ENCODE results near the gene LOXHD1.

Gene LOXHD1

DNA sequence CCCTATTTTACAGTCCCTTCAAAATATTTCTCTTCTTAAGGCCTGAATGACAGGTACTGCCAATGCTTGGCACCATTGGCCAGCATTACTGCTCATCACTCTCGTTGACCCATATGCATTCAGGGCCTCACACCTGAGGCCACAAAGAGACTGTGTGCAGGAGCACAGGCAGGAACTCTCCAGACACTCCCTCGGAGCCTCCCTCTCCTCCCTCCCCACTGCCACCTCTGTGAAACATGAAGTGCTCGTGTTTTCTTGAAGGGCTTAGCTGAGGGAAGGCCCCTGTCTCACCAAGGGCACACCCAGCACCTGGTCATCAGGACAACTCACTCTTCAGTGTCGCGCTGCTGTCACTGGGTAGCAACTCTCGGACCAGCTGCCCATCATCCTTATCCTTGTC is 85.3 kb downstream of the LOXHD1 start:
- DNase-seq (ENCODE audit: low read depth in 1 of 2, low spot score in 1 of 2) = no peak
- H3K27me3 ChIP-seq (ENCODE audit: insufficient read depth, poor library complexity, severe bottlenecking) = peaks cover 15% of the 10 kb centered on the region
- H3K27ac ChIP-seq (replicated peaks) = no peak overlapping the region
- TF ChIP-seq GABPA (IDR thresholded peaks at IDR 0.05; ENCODE audit: low read depth) (no peak), SPI1 (IDR thresholded peaks at IDR 0.05; ENCODE audit: borderline replicate concordance, low read depth) (no peak), POLR2AphosphoS5 (IDR thresholded peaks at IDR 0.05; ENCODE audit: low read depth) (no peak)
- TF ChIP-seq, protein P1, sequence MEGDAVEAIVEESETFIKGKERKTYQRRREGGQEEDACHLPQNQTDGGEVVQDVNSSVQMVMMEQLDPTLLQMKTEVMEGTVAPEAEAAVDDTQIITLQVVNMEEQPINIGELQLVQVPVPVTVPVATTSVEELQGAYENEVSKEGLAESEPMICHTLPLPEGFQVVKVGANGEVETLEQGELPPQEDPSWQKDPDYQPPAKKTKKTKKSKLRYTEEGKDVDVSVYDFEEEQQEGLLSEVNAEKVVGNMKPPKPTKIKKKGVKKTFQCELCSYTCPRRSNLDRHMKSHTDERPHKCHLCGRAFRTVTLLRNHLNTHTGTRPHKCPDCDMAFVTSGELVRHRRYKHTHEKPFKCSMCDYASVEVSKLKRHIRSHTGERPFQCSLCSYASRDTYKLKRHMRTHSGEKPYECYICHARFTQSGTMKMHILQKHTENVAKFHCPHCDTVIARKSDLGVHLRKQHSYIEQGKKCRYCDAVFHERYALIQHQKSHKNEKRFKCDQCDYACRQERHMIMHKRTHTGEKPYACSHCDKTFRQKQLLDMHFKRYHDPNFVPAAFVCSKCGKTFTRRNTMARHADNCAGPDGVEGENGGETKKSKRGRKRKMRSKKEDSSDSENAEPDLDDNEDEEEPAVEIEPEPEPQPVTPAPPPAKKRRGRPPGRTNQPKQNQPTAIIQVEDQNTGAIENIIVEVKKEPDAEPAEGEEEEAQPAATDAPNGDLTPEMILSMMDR (IDR thresholded peaks at IDR 0.05; ENCODE audit: insufficient read depth, low read length) = no peak
- H3K4me3 ChIP-seq (replicated peaks; ENCODE audit: insufficient read depth, low read length) = no peak overlapping the region

DNA sequence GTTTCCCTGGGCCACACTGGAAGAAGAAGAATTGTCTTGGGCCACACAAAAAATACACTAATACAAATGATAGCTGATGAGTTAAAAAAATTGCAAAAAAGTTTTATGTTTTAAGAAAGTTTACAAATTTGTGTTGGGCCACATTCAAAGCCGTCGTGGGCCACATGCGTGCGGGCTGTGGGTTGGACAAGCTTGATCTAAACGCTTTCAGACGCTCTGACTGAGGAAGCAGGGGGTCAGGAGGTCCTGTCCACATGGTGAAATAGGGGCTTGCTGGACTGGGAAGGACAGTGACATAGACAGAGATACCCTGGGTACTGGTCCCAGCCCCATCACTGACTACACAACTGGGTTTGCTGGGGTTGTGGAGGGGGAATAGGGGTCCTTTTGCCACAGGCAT is 86.4 kb downstream of the LOXHD1 start:
- Histone ChIP-seq H3K4me3 (replicated peaks; ENCODE audit: insufficient read depth, low read length) (no peak overlapping the region), H3K27me3 (ENCODE audit: insufficient read depth, poor library complexity, severe bottlenecking) (peaks cover 15% of the 10 kb centered on the region), H3K27ac (replicated peaks) (no peak overlapping the region)
- no peak for DNase-seq (ENCODE audit: low read depth in 1 of 2, low spot score in 1 of 2)
- TF ChIP-seq, protein P1 (IDR thresholded peaks at IDR 0.05; ENCODE audit: insufficient read depth, low read length) = no peak
- TF ChIP-seq SPI1 (IDR thresholded peaks at IDR 0.05; ENCODE audit: borderline replicate concordance, low read depth) (no peak), POLR2AphosphoS5 (IDR thresholded peaks at IDR 0.05; ENCODE audit: low read depth) (no peak), GABPA (IDR thresholded peaks at IDR 0.05; ENCODE audit: low read depth) (no peak)
- TF ChIP-seq, protein P2, sequence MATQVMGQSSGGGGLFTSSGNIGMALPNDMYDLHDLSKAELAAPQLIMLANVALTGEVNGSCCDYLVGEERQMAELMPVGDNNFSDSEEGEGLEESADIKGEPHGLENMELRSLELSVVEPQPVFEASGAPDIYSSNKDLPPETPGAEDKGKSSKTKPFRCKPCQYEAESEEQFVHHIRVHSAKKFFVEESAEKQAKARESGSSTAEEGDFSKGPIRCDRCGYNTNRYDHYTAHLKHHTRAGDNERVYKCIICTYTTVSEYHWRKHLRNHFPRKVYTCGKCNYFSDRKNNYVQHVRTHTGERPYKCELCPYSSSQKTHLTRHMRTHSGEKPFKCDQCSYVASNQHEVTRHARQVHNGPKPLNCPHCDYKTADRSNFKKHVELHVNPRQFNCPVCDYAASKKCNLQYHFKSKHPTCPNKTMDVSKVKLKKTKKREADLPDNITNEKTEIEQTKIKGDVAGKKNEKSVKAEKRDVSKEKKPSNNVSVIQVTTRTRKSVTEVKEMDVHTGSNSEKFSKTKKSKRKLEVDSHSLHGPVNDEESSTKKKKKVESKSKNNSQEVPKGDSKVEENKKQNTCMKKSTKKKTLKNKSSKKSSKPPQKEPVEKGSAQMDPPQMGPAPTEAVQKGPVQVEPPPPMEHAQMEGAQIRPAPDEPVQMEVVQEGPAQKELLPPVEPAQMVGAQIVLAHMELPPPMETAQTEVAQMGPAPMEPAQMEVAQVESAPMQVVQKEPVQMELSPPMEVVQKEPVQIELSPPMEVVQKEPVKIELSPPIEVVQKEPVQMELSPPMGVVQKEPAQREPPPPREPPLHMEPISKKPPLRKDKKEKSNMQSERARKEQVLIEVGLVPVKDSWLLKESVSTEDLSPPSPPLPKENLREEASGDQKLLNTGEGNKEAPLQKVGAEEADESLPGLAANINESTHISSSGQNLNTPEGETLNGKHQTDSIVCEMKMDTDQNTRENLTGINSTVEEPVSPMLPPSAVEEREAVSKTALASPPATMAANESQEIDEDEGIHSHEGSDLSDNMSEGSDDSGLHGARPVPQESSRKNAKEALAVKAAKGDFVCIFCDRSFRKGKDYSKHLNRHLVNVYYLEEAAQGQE (IDR thresholded peaks at IDR 0.05; ENCODE audit: insufficient replicate concordance, low read depth) = no peak

DNA sequence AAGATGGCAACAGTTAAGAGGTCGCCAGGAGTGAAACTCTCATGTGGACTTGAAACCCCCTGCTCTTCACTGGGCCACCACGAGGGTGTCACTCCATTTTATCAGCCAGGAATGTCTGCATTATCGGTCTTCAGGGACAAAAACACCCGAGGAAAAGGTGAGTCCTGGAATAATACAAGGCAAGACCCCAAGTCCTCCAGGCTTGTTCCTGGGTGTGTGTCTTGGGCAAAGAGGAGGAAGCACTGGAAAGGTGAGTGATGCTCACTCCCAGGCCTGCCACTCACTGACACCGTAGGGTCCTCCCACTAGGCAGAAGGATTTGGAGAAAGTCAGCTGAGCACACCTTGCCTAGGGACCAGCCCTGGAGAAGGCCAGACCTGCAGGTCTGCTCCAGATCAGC is 86.9 kb downstream of the LOXHD1 start:
- Histone ChIP-seq H3K4me3 (replicated peaks; ENCODE audit: insufficient read depth, low read length) (no peak overlapping the region), H3K27ac (replicated peaks) (no peak overlapping the region), H3K27me3 (ENCODE audit: insufficient read depth, poor library complexity, severe bottlenecking) (peaks cover 15% of the 10 kb centered on the region)
- TF ChIP-seq POLR2AphosphoS5 (IDR thresholded peaks at IDR 0.05; ENCODE audit: low read depth) (no peak), GABPA (IDR thresholded peaks at IDR 0.05; ENCODE audit: low read depth) (no peak)
- TF ChIP-seq, protein P1 (IDR thresholded peaks at IDR 0.05; ENCODE audit: insufficient read depth, low read length) = no peak
- no peak for DNase-seq (ENCODE audit: low read depth in 1 of 2, low spot score in 1 of 2)

GRCh38 chr18:46569211-46569610 is 87.8 kb downstream of the LOXHD1 start:
- Histone ChIP-seq H3K4me3 (replicated peaks; ENCODE audit: insufficient read depth, low read length) (no peak overlapping the region), H3K27ac (replicated peaks) (no peak overlapping the region), H3K27me3 (ENCODE audit: insufficient read depth, poor library complexity, severe bottlenecking) (peaks cover 15% of the 10 kb centered on the region)
- no peak for TF ChIP-seq SPI1 (IDR thresholded peaks at IDR 0.05; ENCODE audit: borderline replicate concordance, low read depth)
- TF ChIP-seq, protein P2 (IDR thresholded peaks at IDR 0.05; ENCODE audit: insufficient replicate concordance, low read depth) = no peak
- TF ChIP-seq, protein P1 (IDR thresholded peaks at IDR 0.05; ENCODE audit: insufficient read depth, low read length) = no peak
- no peak for TF ChIP-seq GABPA (IDR thresholded peaks at IDR 0.05; ENCODE audit: low read depth)
- TF ChIP-seq POLR2AphosphoS5 (IDR thresholded peaks at IDR 0.05; ENCODE audit: low read depth) = no peak
- no peak for DNase-seq (ENCODE audit: low read depth in 1 of 2, low spot score in 1 of 2)
